Type B pancreatic cell (in vitro differentiated cells): ENCODE data around the gene ZNF33B. TPM values are rescaled to one million over a fixed set of nuclear protein-coding genes. Genes with fewer than 3 reads are reported as not detected.
A peak's percentile ranks its signal among the peaks of the same experiment; 100 is the strongest.
"Not testable (repeated sequence)": the region's sequence is repeated elsewhere in the genome, so short reads cannot be mapped to it uniquely, and the experiment has no call there.

ENCODE experiments used
- DNase-seq: peaks from one replicate; pipeline ENCODE4 v3.0.0; 2021; ENCODE audit warnings: mixed read lengths; ENCODE audit not compliant: unreplicated experiment; ENCODE audit errors: extremely low spot score
- H3K27ac Mint-ChIP-seq: 2 replicates; pipeline ENCODE4 v1.8.0; 2021; ENCODE audit warnings: mild to moderate bottlenecking, mixed read lengths
- H3K27me3 Mint-ChIP-seq: 2 replicates; pipeline ENCODE4 v1.8.0; 2021; ENCODE audit warnings: mixed read lengths
- H3K36me3 Mint-ChIP-seq: 2 replicates; pipeline ENCODE4 v1.8.0; 2021; ENCODE audit warnings: mixed read lengths
- H3K4me1 Mint-ChIP-seq: one replicate; pipeline ENCODE4 v1.8.0; 2021; ENCODE audit warnings: mixed read lengths; ENCODE audit not compliant: unreplicated experiment
- H3K4me3 Mint-ChIP-seq: 2 replicates; pipeline ENCODE4 v1.8.0; 2021; ENCODE audit warnings: mild to moderate bottlenecking, mixed read lengths
- H3K9me3 Mint-ChIP-seq: 2 replicates; pipeline ENCODE4 v1.8.0; 2021; ENCODE audit warnings: mixed read lengths
- CTCF ChIP-seq: fragments of 200-600 bp; sonication (generic); conservative IDR thresholded peaks from 2 replicates; pipeline ENCODE4 v1.5.0; 2021; ENCODE audit warnings: antibody characterized with exemption, mild to moderate bottlenecking
- total RNA-seq: library from RNA; stranded (reverse); gene quantifications from 2 replicates; pipeline ENCODE4 v1.2.1, GENCODE V29; 2021; ENCODE audit warnings: low replicate concordance

ZNF33B gene
- total RNA-seq, 1 donor from 2014 or later, result 39.3 TPM

GRCh38 chr10:42576338-42576737, 62.0 kb downstream of the ZNF33B start:
- H3K4me1 Mint-ChIP-seq, result no peaks in the 10 kb centered on the region
- no peaks in the 10 kb centered on the region for H3K27me3 Mint-ChIP-seq
- no peak overlapping the region for H3K4me3 Mint-ChIP-seq
- peaks cover 10% of the 10 kb centered on the region for H3K9me3 Mint-ChIP-seq
- TF ChIP-seq CTCF, result no peak
- no peaks in the 10 kb centered on the region for H3K36me3 Mint-ChIP-seq
- no peak overlapping the region for H3K27ac Mint-ChIP-seq
- DNase-seq, result no peak

DNA sequence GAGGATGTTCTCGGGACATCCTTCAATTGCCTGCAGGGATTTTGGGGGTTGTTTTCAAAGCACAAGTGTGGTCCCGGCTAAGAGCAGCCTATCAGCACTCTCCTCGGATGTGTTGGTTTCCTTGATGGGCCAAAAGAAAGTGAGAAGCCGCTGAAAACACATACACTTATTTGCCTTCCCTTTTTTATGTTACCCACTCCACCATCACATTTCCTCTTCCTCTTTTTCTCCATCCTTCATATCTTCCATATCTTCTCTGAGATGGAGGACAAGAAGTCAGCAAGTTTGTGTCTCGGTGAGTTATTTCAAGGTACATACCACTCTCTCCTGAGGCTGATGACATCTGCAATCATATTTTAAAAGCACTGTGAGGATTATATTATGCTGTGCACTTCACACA, 64.0 kb downstream of the ZNF33B start:
- Mint-ChIP-seq H3K27me3 (no peaks in the 10 kb centered on the region), H3K36me3 (no peaks in the 10 kb centered on the region), H3K9me3 (peaks cover 10% of the 10 kb centered on the region), H3K27ac (no peak overlapping the region), H3K4me3 (no peak overlapping the region), H3K4me1 (no peaks in the 10 kb centered on the region)
- no peak for TF ChIP-seq CTCF
- DNase-seq, result no peak

DNA sequence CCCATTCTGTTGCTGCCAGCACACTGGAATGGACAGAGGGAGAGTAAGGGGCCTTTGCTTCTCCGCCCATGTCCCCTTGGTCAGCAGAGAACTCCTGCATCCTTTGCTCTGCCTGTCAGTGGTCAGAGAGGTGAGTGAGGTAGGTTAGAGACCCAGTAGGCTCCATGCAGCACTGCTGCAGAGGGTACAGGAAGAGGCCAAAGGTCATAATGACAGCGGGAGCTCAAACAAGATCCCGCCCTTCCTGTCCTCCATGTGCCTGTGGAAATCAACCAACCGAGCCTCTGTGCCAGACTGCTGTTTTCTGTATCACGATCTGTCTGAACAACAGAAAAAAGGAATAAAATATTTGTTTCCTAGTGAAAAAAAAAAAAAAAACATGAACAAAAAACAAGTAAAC, 81.4 kb downstream of the ZNF33B start:
- H3K27me3 Mint-ChIP-seq, result peaks cover 5% of the 10 kb centered on the region
- no peaks in the 10 kb centered on the region for H3K9me3 Mint-ChIP-seq
- H3K4me3 Mint-ChIP-seq, result no peak overlapping the region
- no peak for DNase-seq
- H3K27ac Mint-ChIP-seq, result no peak overlapping the region
- H3K4me1 Mint-ChIP-seq, result peaks cover 11% of the 10 kb centered on the region
- peaks cover 1% of the 10 kb centered on the region for H3K36me3 Mint-ChIP-seq
- no peak for TF ChIP-seq CTCF

DNA sequence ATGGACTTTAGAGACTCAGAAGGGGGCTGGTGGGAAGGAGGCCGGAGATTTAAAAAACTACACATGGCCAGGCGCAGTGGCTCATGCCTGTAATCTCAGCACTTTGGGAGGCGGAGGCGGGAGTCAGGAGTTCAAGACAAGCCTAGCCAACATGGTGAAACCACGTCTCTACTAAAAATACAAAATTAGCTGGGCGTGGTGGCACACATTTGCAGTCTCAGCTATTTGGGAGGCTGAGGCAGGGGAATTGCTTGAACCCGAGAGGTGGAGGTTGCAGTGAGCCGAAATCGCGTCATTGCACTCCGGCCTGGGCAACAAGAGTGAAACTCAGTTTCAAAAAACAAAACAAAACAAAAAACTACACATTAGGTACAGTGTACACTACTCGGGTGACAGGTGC, 84.8 kb downstream of the ZNF33B start:
- DNase-seq, H3K27ac Mint-ChIP-seq, H3K9me3 Mint-ChIP-seq, H3K27me3 Mint-ChIP-seq: not testable (repeated sequence)
- Mint-ChIP-seq H3K4me1 (peaks cover 19% of the 10 kb centered on the region), H3K36me3 (peaks cover 19% of the 10 kb centered on the region), H3K4me3 (peak overlapping the region; percentile 99)

- no peak for TF ChIP-seq CTCF
- peak overlapping the region; percentile 99 for H3K4me3 Mint-ChIP-seq
- H3K36me3 Mint-ChIP-seq, result peaks cover 20% of the 10 kb centered on the region
- peaks cover 5% of the 10 kb centered on the region for H3K27me3 Mint-ChIP-seq
- no peak for DNase-seq
- H3K27ac Mint-ChIP-seq, result peak overlapping the region; percentile 88
- H3K4me1 Mint-ChIP-seq, result peaks cover 19% of the 10 kb centered on the region
- no peaks in the 10 kb centered on the region for H3K9me3 Mint-ChIP-seq
These were observed 85.3 kb downstream of the ZNF33B start for GRCh38 chr10:42553064-42553407.

GRCh38 chr10:42552188-42553063, 85.9 kb downstream of the ZNF33B start:
- Mint-ChIP-seq H3K36me3 (peaks cover 26% of the 10 kb centered on the region), H3K4me3 (peak overlapping the region; percentile 99), H3K27me3 (peaks cover 5% of the 10 kb centered on the region), H3K9me3 (no peaks in the 10 kb centered on the region), H3K4me1 (peaks cover 19% of the 10 kb centered on the region), H3K27ac (peak overlapping the region; percentile 88)
- peak; percentile 95 for DNase-seq
- no peak for TF ChIP-seq CTCF
